CD4-positive, alpha-beta T cell treated with Interleukin-6 at 100 ng/mL for 8 hours (primary cell): ENCODE results near the gene CACNA1G.

Experiments
- DNase-seq: peaks from one replicate; pipeline ENCODE4 v3.0.0-alpha.2; 2020; ENCODE audit warnings: mixed read lengths, low spot score

Gene CACNA1G

DNA sequence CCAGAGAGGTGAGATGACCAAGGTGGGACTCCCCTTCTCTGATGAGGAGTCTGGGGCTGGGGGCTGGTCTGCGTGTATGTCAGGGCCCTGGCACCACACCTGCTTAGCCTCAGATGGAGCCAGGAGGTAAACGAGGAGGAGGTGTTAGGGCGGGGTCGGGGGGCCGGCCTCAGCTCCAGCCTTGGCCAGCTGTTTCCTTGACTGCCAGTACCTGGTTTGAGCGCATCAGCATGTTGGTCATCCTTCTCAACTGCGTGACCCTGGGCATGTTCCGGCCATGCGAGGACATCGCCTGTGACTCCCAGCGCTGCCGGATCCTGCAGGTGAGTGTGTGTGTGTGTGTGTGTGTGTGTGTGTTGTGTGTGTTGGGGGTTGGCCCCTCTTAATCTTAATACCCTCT, 8.1 kb downstream of the CACNA1G start:
- no peak for DNase-seq

- DNase-seq: no peak
These were observed 9.1 kb downstream of the CACNA1G start for GRCh38 chr17:50569592-50569991.

GRCh38 chr17:50570032-50570431, 9.5 kb downstream of the CACNA1G start:
- no peak for DNase-seq

DNA sequence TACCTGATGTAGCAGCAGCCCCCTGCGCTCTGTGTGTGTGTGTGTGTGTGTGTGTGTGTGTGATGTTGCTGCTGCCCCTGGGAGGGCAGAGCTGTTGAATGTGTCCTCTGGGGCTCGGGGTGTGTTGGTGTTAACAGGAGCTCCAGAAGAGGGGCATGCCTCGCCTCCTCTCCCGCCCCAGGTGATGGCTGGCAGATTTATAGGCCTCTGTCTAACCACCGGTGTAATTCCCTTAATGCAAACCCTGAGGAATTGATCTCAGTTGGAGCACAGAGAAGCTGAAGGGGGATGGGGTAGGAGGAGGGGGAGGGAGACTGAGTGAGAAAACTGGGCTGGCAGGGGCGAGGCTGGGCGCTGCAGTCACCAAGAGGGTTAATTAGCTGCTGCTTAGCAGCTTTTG, 10.0 kb downstream of the CACNA1G start:
- no peak for DNase-seq

DNA sequence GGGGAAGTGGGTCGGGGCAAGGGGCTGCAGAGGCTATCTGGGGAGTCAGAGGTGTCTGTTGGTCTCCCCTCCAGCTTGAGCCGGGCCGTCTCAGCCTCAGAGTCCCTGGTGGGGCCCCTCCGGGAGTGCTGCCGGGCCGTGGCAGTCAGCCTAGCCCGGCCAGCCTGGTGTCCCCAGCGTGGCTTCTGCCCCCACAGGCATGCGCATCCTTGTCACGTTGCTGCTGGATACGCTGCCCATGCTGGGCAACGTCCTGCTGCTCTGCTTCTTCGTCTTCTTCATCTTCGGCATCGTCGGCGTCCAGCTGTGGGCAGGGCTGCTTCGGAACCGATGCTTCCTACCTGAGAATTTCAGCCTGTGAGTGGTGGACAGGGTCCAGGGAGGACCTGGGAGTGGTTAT, 11.2 kb downstream of the CACNA1G start:
- DNase-seq: no peak

DNA sequence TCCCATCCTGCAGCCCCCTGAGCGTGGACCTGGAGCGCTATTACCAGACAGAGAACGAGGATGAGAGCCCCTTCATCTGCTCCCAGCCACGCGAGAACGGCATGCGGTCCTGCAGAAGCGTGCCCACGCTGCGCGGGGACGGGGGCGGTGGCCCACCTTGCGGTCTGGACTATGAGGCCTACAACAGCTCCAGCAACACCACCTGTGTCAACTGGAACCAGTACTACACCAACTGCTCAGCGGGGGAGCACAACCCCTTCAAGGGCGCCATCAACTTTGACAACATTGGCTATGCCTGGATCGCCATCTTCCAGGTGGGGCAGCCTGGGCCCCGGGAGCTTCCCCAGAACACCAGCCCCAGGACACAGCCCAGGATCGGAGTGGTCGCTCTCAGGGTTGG, 12.0 kb downstream of the CACNA1G start:
- DNase-seq: no peak

DNA sequence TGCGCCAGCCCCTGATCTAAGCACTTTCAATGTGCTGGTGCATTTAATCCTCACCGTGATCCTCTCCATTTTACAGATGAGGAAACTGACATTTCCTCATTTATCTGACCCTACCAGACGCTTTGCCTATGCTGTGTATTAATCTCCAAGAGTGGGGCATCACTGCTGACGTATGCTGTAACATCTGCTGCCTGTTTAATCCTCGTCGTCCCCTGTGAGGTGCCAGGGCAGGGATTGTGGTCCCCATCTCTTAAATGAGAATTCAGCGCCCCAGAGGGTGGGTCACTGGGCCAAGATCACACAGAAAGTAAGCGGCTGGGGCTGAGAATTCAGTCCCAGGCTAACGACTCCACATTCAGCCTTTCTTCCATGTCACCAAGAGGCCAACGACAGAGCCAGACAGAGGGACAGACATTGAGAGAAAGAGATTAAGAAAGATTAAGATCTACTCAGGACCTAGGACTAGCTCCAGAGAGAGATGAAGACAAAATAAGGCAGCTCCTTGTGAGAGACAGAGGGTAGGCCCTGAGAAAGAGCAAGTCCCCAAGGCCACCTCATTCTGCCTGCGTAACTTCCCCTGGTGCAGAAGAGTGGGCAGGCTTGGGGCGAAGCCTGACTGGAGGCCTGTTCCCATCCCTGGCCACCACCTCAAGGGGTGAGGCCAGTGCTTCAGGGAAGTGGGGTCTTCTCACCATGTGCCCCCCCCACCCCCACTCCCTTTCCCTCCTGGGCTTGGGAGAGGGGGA, 13.5 kb downstream of the CACNA1G start:
- no peak for DNase-seq

DNA sequence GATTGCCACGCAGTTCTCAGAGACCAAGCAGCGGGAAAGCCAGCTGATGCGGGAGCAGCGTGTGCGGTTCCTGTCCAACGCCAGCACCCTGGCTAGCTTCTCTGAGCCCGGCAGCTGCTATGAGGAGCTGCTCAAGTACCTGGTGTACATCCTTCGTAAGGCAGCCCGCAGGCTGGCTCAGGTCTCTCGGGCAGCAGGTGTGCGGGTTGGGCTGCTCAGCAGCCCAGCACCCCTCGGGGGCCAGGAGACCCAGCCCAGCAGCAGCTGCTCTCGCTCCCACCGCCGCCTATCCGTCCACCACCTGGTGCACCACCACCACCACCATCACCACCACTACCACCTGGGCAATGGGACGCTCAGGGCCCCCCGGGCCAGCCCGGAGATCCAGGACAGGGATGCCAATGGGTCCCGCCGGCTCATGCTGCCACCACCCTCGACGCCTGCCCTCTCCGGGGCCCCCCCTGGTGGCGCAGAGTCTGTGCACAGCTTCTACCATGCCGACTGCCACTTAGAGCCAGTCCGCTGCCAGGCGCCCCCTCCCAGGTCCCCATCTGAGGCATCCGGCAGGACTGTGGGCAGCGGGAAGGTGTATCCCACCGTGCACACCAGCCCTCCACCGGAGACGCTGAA, 15.2 kb downstream of the CACNA1G start:
- no peak for DNase-seq

DNA sequence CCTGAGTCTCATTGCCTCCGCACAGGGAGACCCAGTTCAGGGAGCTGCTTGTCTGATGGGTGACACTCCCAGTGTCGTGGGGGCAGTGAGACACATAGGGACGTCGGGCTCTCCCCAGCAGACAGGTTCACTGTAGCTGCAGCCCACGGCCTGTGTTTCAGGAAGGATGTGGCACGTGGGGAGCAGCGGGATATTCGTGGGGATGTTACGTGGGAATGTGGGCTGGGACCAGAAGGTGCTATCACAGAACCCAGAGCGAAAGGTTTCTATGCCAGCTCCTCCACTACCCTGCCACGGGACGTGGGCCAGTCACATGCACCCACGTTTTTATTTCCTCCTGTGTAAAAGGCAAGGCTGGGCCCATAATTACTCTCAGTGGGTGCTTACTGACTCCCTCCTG, 16.3 kb downstream of the CACNA1G start:
- DNase-seq: no peak

DNA sequence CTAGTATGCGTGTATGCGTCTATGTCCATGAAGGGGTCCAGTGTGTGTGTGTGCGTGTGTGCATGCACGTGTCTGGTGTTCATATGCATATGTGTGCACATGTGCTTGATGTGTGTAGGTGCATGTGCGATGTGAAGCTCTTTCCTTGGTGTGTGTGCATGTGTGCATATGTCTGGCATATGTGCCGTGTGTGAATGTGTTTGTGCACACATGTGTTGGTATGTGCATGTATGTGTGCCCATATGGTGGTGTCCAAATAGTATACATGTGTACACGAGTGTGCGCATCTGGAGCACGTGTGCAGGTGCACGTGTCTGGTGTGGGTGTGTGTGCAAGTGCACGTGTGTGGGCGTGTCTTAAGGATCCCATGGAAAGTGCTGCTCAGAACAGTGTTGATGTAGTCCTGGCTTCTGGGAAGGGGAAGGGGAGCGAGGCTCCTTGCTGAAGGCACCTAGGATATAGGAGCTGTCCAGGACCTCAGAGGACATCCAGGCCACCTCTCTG, 17.0 kb downstream of the CACNA1G start:
- no peak for DNase-seq

DNA sequence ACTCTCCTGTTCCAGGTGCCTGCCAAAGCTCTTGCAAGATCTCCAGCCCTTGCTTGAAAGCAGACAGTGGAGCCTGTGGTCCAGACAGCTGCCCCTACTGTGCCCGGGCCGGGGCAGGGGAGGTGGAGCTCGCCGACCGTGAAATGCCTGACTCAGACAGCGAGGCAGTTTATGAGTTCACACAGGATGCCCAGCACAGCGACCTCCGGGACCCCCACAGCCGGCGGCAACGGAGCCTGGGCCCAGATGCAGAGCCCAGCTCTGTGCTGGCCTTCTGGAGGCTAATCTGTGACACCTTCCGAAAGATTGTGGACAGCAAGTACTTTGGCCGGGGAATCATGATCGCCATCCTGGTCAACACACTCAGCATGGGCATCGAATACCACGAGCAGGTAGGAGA, 17.7 kb downstream of the CACNA1G start:
- DNase-seq: no peak

- no peak for DNase-seq
These were observed 18.9 kb downstream of the CACNA1G start for GRCh38 chr17:50579399-50579798.

DNA sequence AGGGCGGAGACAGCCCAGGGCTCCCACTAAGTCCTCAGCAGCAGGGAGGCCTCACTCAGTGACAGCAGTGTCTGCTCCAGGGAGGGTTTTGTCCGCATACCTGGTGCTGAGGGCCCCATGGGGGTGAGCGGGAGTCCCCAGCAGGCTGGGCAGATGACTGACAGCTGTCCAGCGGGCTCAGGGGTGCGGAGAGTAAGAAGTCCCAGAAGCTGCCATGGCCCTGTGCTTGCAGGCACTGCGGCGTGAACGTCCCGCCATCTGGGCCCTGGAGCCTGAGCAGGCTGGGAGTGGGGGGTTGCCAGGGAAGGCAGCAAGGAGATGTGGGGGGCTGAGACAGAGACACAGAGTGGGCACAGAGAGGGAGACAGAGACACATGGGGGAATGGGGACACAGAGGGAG, 20.1 kb downstream of the CACNA1G start:
- no peak for DNase-seq

DNA sequence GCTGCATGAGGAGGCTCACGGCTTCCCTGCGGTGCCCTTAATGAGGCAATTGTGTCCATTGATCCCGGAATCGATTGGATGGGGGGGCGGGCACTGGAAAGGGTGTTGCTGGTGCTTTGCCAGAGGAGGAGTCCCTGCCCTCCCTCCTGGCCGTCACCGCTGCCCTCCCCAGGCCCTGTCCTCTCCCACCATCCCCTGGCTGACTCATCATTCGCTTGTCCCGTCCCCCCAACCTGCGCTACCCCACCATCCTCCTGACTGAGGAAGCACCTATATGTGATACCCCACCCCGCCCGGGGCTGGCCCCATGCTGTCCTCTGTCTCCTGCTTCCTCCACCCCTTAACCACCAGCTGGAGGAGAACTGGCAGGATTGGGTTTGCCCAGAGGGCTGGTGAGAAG, 20.8 kb downstream of the CACNA1G start:
- DNase-seq: no peak

- no peak for DNase-seq
These were observed 22.2 kb downstream of the CACNA1G start for GRCh38 chr17:50582741-50583140.

GRCh38 chr17:50583641-50584040, 23.1 kb downstream of the CACNA1G start:
- no peak for DNase-seq

GRCh38 chr17:50584116-50584515, 23.6 kb downstream of the CACNA1G start:
- no peak for DNase-seq

- DNase-seq: no peak
These were observed 24.2 kb downstream of the CACNA1G start for GRCh38 chr17:50584749-50585148.

- DNase-seq: no peak
These were observed 24.8 kb downstream of the CACNA1G start for GRCh38 chr17:50585346-50585745.

DNA sequence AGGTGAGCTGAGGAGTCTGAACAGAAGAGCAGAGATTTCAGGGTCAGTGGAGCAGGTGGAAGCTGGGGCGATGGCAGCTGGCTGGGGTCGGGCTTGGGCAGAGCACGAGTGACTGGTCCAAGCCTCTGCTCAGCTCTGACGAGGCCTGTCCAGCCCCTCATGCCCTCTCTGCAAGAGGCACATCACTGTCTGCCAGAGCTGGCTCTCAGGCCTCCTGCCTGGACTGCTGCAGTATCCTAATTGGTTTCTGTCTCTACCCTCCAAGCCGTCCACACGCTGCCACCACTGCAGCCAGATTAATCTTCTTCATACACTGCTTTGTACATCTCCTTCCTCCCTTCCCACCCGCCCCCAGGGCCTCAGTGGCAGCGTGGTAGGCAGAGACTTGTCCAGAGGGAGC, 25.4 kb downstream of the CACNA1G start:
- DNase-seq: no peak

GRCh38 chr17:50586421-50587247, 26.1 kb downstream of the CACNA1G start:
- no peak for DNase-seq

DNA sequence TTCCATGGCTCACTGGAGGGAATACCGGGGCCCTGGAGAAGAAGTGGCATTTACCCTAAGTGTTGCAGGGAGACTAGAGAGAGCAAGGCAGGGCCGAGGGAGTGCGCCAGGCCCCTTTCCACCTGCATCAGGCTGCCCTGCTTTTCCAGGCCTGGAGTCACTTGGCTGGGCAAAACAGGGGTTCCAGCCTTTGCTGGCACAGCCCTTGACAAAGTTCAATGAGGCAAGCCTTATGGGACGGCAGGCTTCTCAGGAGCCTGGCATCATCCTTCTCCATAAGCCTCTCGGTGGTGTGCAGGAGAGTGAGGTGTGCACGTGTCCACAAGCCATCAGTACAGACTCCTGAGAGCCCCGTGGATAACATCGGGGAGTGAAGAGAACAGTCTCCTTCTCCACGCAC, 27.1 kb downstream of the CACNA1G start:
- no peak for DNase-seq
